ENCODE results near the gene RTTN.

Gene RTTN

GRCh38 chr18:69999656-70000055 lies 205.8 kb downstream of the RTTN start:
- H4K8ac ChIP-seq (ENCODE audit: low read length): no peak overlapping the region
- H3K4me2 ChIP-seq (ENCODE audit: low read length, poor library complexity, severe bottlenecking): no peak overlapping the region
- no peak overlapping the region for H3K14ac ChIP-seq (ENCODE audit: low read length in 2 of 2)
- no peak overlapping the region for H3K18ac ChIP-seq (ENCODE audit: low read depth in 1 of 2, low read length in 2 of 2)
- DNase-seq: no peak
- H2BK12ac ChIP-seq (ENCODE audit: low read length in 2 of 2): no peak overlapping the region
- no peak overlapping the region for H3K4ac ChIP-seq (ENCODE audit: low read depth in 1 of 2, low read length in 2 of 2)
- no peak overlapping the region for H2BK15ac ChIP-seq (ENCODE audit: low read depth, poor library complexity, severe bottlenecking)
- H2AK5ac ChIP-seq (ENCODE audit: low read length, severe bottlenecking): no peak overlapping the region
- H3K9ac ChIP-seq (ENCODE audit: low read length): no peak overlapping the region
- no peak overlapping the region for H3K4me3 ChIP-seq (ENCODE audit: insufficient read depth in 1 of 2, low read depth in 1 of 2, low read length in 2 of 2)
- 81% methylated on average over 6 of the region's 9 CpGs for WGBS
- no peak overlapping the region for H3K27ac ChIP-seq (ENCODE audit: low read length, poor library complexity, severe bottlenecking)
- H3K4me1 ChIP-seq (ENCODE audit: control insufficient read depth, insufficient read depth, low read depth, low read length): peaks cover 3% of the 10 kb centered on the region
- no peak overlapping the region for H4K91ac ChIP-seq (ENCODE audit: low read length)
- no peaks in the 10 kb centered on the region for H3K9me3 ChIP-seq (ENCODE audit: control insufficient read depth, low read length)
- no peak overlapping the region for H2AFZ ChIP-seq (ENCODE audit: low read depth, low read length)
- H3K23ac ChIP-seq (ENCODE audit: low read length in 2 of 2): no peak overlapping the region
- H3K79me1 ChIP-seq (replicated peaks; ENCODE audit: low read length, poor library complexity, severe bottlenecking): no peaks in the 10 kb centered on the region
- no peak overlapping the region for H2BK5ac ChIP-seq (ENCODE audit: low read depth, low read length, poor library complexity, severe bottlenecking)
- no peaks in the 10 kb centered on the region for H3K27me3 ChIP-seq (ENCODE audit: control insufficient read depth in 1 of 2, insufficient read depth in 1 of 2, low read length in 2 of 2)
- H2BK120ac ChIP-seq (ENCODE audit: low read depth, low read length): no peak overlapping the region
- peaks cover 3 to 16% of the 10 kb centered on the region in 2 experiments for H3K36me3 ChIP-seq (ENCODE audit: control insufficient read depth in 1 of 2, insufficient read depth in 2 of 2, low read depth in 1 of 2, low read length in 2 of 2)

GRCh38 chr18:69998523-69998987 lies 206.9 kb downstream of the RTTN start:
- H3K4me3 ChIP-seq (ENCODE audit: insufficient read depth in 1 of 2, low read depth in 1 of 2, low read length in 2 of 2): no peak overlapping the region
- no peak overlapping the region for H4K91ac ChIP-seq (ENCODE audit: low read length)
- no peak overlapping the region for H3K4me2 ChIP-seq (ENCODE audit: low read length, poor library complexity, severe bottlenecking)
- H3K27ac ChIP-seq (ENCODE audit: low read length, poor library complexity, severe bottlenecking): no peak overlapping the region
- no peak overlapping the region for H2BK5ac ChIP-seq (ENCODE audit: low read depth, low read length, poor library complexity, severe bottlenecking)
- peaks cover 3 to 16% of the 10 kb centered on the region in 2 experiments for H3K36me3 ChIP-seq (ENCODE audit: control insufficient read depth in 1 of 2, insufficient read depth in 2 of 2, low read depth in 1 of 2, low read length in 2 of 2)
- no peak overlapping the region for H2BK120ac ChIP-seq (ENCODE audit: low read depth, low read length)
- H3K27me3 ChIP-seq (ENCODE audit: control insufficient read depth in 1 of 2, insufficient read depth in 1 of 2, low read length in 2 of 2): no peaks in the 10 kb centered on the region
- no peaks in the 10 kb centered on the region for H3K79me1 ChIP-seq (replicated peaks; ENCODE audit: low read length, poor library complexity, severe bottlenecking)
- H3K9me3 ChIP-seq (ENCODE audit: control insufficient read depth, low read length): no peaks in the 10 kb centered on the region
- H3K18ac ChIP-seq (ENCODE audit: low read depth in 1 of 2, low read length in 2 of 2): no peak overlapping the region
- H2AK5ac ChIP-seq (ENCODE audit: low read length, severe bottlenecking): no peak overlapping the region
- H2BK15ac ChIP-seq (ENCODE audit: low read depth, poor library complexity, severe bottlenecking): no peak overlapping the region
- H3K4ac ChIP-seq (ENCODE audit: low read depth in 1 of 2, low read length in 2 of 2): no peak overlapping the region
- H4K8ac ChIP-seq (ENCODE audit: low read length): no peak overlapping the region
- H3K14ac ChIP-seq (ENCODE audit: low read length in 2 of 2): no peak overlapping the region
- no peak overlapping the region for H3K23ac ChIP-seq (ENCODE audit: low read length in 2 of 2)
- H2BK12ac ChIP-seq (ENCODE audit: low read length in 2 of 2): no peak overlapping the region
- H3K9ac ChIP-seq (ENCODE audit: low read length): no peak overlapping the region
- peaks cover 3% of the 10 kb centered on the region for H3K4me1 ChIP-seq (ENCODE audit: control insufficient read depth, insufficient read depth, low read depth, low read length)
- H2AFZ ChIP-seq (ENCODE audit: low read depth, low read length): no peak overlapping the region
- DNase-seq: no peak

- no peak overlapping the region for H2BK15ac ChIP-seq (ENCODE audit: low read depth, poor library complexity, severe bottlenecking)
- no peak overlapping the region for H2BK120ac ChIP-seq (ENCODE audit: low read depth, low read length)
- H4K8ac ChIP-seq (ENCODE audit: low read length): no peak overlapping the region
- no peaks in the 10 kb centered on the region for H3K9me3 ChIP-seq (ENCODE audit: control insufficient read depth, low read length)
- WGBS: 87% methylated on average over 3 of the region's 7 CpGs
- no peak overlapping the region for H2BK12ac ChIP-seq (ENCODE audit: low read length in 2 of 2)
- H3K36me3 ChIP-seq (ENCODE audit: control insufficient read depth in 1 of 2, insufficient read depth in 2 of 2, low read depth in 1 of 2, low read length in 2 of 2): peaks cover 3 to 16% of the 10 kb centered on the region in 2 experiments
- no peak overlapping the region for H2AFZ ChIP-seq (ENCODE audit: low read depth, low read length)
- no peak overlapping the region for H3K9ac ChIP-seq (ENCODE audit: low read length)
- H3K4me1 ChIP-seq (ENCODE audit: control insufficient read depth, insufficient read depth, low read depth, low read length): peaks cover 3% of the 10 kb centered on the region
- H2BK5ac ChIP-seq (ENCODE audit: low read depth, low read length, poor library complexity, severe bottlenecking): no peak overlapping the region
- no peak overlapping the region for H3K27ac ChIP-seq (ENCODE audit: low read length, poor library complexity, severe bottlenecking)
- H3K79me1 ChIP-seq (replicated peaks; ENCODE audit: low read length, poor library complexity, severe bottlenecking): no peaks in the 10 kb centered on the region
- H3K18ac ChIP-seq (ENCODE audit: low read depth in 1 of 2, low read length in 2 of 2): no peak overlapping the region
- no peak overlapping the region for H3K14ac ChIP-seq (ENCODE audit: low read length in 2 of 2)
- no peak overlapping the region for H3K23ac ChIP-seq (ENCODE audit: low read length in 2 of 2)
- no peak overlapping the region for H3K4me3 ChIP-seq (ENCODE audit: insufficient read depth in 1 of 2, low read depth in 1 of 2, low read length in 2 of 2)
- DNase-seq: no peak
- no peak overlapping the region for H3K4ac ChIP-seq (ENCODE audit: low read depth in 1 of 2, low read length in 2 of 2)
- no peak overlapping the region for H3K4me2 ChIP-seq (ENCODE audit: low read length, poor library complexity, severe bottlenecking)
- H3K27me3 ChIP-seq (ENCODE audit: control insufficient read depth in 1 of 2, insufficient read depth in 1 of 2, low read length in 2 of 2): no peaks in the 10 kb centered on the region
- H2AK5ac ChIP-seq (ENCODE audit: low read length, severe bottlenecking): no peak overlapping the region
- H4K91ac ChIP-seq (ENCODE audit: low read length): no peak overlapping the region
These were observed 208.3 kb downstream of the RTTN start for GRCh38 chr18:69996951-69997798.

- H3K79me1 ChIP-seq (replicated peaks; ENCODE audit: low read length, poor library complexity, severe bottlenecking): no peaks in the 10 kb centered on the region
These were observed 209.1 kb downstream of the RTTN start for GRCh38 chr18:69996417-69996816.

More at GRCh38 chr18:69996417-69996816, 209.1 kb downstream of the RTTN start:
- DNase-seq: no peak
- no peak overlapping the region for H3K4me2 ChIP-seq (ENCODE audit: low read length, poor library complexity, severe bottlenecking)
- H3K14ac ChIP-seq (ENCODE audit: low read length in 2 of 2): no peak overlapping the region
- no peak overlapping the region for H2BK5ac ChIP-seq (ENCODE audit: low read depth, low read length, poor library complexity, severe bottlenecking)
- H3K18ac ChIP-seq (ENCODE audit: low read depth in 1 of 2, low read length in 2 of 2): no peak overlapping the region
- H3K23ac ChIP-seq (ENCODE audit: low read length in 2 of 2): no peak overlapping the region
- H3K4ac ChIP-seq (ENCODE audit: low read depth in 1 of 2, low read length in 2 of 2): no peak overlapping the region
- no peak overlapping the region for H3K9ac ChIP-seq (ENCODE audit: low read length)
- H4K8ac ChIP-seq (ENCODE audit: low read length): no peak overlapping the region
- H3K4me3 ChIP-seq (ENCODE audit: insufficient read depth in 1 of 2, low read depth in 1 of 2, low read length in 2 of 2): no peak overlapping the region
- H3K9me3 ChIP-seq (ENCODE audit: control insufficient read depth, low read length): peaks cover 3% of the 10 kb centered on the region
- H4K91ac ChIP-seq (ENCODE audit: low read length): no peak overlapping the region
- H2BK12ac ChIP-seq (ENCODE audit: low read length in 2 of 2): no peak overlapping the region
- no peak overlapping the region for H2AFZ ChIP-seq (ENCODE audit: low read depth, low read length)
- no peak overlapping the region for H2BK15ac ChIP-seq (ENCODE audit: low read depth, poor library complexity, severe bottlenecking)
- H3K27me3 ChIP-seq (ENCODE audit: control insufficient read depth in 1 of 2, insufficient read depth in 1 of 2, low read length in 2 of 2): no peaks in the 10 kb centered on the region
- H2AK5ac ChIP-seq (ENCODE audit: low read length, severe bottlenecking): no peak overlapping the region
- no peak overlapping the region for H3K27ac ChIP-seq (ENCODE audit: low read length, poor library complexity, severe bottlenecking)
- H3K4me1 ChIP-seq (ENCODE audit: control insufficient read depth, insufficient read depth, low read depth, low read length): peaks cover 1% of the 10 kb centered on the region
- peaks cover under 1 to 11% of the 10 kb centered on the region in 2 experiments for H3K36me3 ChIP-seq (ENCODE audit: control insufficient read depth in 1 of 2, insufficient read depth in 2 of 2, low read depth in 1 of 2, low read length in 2 of 2)
- 97% methylated on average over 2 of the region's 2 CpGs for WGBS
- no peak overlapping the region for H2BK120ac ChIP-seq (ENCODE audit: low read depth, low read length)

All from mesenchymal stem cell (in vitro differentiated cells and primary cell).